ENCODE data around the gene NFE2L1.

- no peak for TF ChIP-seq EZH2phosphoT487 (IDR thresholded peaks at IDR 0.05; ENCODE audit: low read depth, severe bottlenecking, unreplicated experiment)
- no peak for TF ChIP-seq CTCF (IDR thresholded peaks at IDR 0.05; ENCODE audit: poor library complexity)
- no peak for TF ChIP-seq EZH2 (IDR thresholded peaks at IDR 0.05; ENCODE audit: borderline replicate concordance)
Observed at GRCh38 chr17:48064638-48065037, 16.5 kb downstream of the NFE2L1 start.

Measured in hepatocyte (in vitro differentiated cells).